ENCODE measurements around the gene ZNF384.
A peak's percentile ranks its signal among the peaks of the same experiment; 100 is the strongest.
"Not testable (repeated sequence)": the region's sequence is repeated elsewhere in the genome, so short reads cannot be mapped to it uniquely, and the experiment has no call there.

The ZNF384 gene

GRCh38 chr12:6688999-6689882 is at the start of gene ZNF384:
TSS of gene ZNF384 (minus strand) at chr12:6689375. CDS start at chr12:6679520, 9,855 bp downstream.
- peak; percentile 100 for DNase-seq
- in situ Hi-C loops (cut with HindIII; ENCODE audit: low pct_ligation_motif_present, low pct_unique_long_range_greater_than_20kb, low sequenced_read_pairs): no loop called here

DNA sequence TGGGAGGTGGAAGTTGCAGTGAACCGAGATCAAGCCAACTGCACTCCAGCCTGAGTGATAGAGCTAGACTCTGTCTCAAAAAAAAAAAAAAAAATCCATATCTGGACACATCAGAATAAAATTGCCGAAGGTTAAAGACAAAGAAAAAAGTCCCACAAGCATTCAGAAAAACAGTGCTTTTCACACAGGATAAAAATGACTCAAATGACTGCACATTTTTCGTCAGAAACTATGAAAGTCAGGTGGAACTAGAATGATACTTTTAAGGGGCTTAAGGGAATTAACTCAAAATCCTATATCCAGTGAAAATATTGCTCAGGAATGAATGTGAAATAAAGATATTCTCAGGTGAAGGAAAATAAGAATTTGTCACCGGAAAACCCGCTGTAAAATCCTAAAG is 47.6 kb upstream of the ZNF384 start:
- no peak for DNase-seq
- in situ Hi-C loops (cut with HindIII; ENCODE audit: low pct_ligation_motif_present, low pct_unique_long_range_greater_than_20kb, low sequenced_read_pairs): no loop called here

DNA sequence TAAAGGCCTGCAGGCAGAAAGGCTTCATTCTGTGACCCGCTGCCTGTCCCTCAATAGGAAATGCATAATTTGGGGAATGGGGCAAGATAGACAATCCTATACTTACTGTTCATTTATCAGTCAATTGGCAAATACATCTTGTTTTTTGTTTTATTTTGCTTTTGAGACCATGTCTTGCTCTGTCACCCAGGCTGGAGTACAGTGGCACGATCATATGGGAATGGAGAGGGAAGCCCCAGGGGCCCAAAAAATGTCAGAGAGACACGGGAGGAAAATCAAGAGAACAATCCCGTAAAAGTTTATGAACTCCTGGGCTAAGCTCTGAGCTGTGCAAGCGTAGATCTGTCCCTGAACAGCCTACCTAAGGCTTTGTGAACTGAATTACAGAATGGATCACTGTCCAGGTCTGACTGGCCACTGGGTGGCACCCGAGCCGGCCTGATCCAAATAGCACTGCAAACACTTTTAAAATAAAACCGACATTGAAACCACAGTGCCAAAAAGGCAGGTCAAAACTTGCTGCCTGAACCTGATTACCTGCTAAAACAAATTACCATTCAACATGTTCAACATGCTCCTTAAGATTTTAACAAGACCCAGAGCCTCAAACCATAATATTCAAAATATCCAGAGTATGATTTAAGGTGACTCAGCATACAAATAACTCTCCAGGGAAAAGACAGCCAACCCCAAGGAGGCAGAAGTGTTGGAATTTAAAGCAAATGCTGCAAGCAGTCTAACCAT is 46.4 kb upstream of the ZNF384 start:
- in situ Hi-C loops (cut with HindIII; ENCODE audit: low pct_ligation_motif_present, low pct_unique_long_range_greater_than_20kb, low sequenced_read_pairs): no loop called here
- peak; percentile 72 for DNase-seq

- in situ Hi-C loops (cut with HindIII; ENCODE audit: low pct_ligation_motif_present, low pct_unique_long_range_greater_than_20kb, low sequenced_read_pairs): no loop called here
- DNase-seq: no peak
Observed at GRCh38 chr12:6734506-6735387, 45.6 kb upstream of the ZNF384 start.

GRCh38 chr12:6730169-6730568 is 41.0 kb upstream of the ZNF384 start:
- in situ Hi-C loops (cut with HindIII; ENCODE audit: low pct_ligation_motif_present, low pct_unique_long_range_greater_than_20kb, low sequenced_read_pairs): no loop called here
- DNase-seq: no peak

DNA sequence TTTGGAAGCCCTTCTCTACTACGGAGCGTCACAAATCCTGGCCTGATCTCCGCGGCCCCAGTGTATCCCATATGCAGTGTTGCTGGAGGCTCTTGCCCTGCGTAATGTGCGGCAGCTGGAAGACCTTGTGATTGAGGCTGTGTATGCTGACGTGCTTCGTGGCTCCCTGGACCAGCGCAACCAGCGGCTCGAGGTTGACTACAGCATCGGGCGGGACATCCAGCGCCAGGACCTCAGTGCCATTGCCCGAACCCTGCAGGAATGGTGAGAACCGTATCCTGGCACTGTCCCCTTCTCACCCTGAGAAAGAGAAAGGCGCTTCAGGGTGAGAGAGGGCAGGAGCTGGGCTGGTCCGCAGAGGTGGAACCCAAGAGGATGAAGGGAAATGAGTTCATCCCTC is 40.0 kb upstream of the ZNF384 start:
- in situ Hi-C loops (cut with HindIII; ENCODE audit: low pct_ligation_motif_present, low pct_unique_long_range_greater_than_20kb, low sequenced_read_pairs): no loop called here
- no peak for DNase-seq

- in situ Hi-C loops (cut with HindIII; ENCODE audit: low pct_ligation_motif_present, low pct_unique_long_range_greater_than_20kb, low sequenced_read_pairs): no loop called here
- DNase-seq: no peak
Observed at GRCh38 chr12:6725350-6725749, 36.2 kb upstream of the ZNF384 start.

GRCh38 chr12:6724409-6724797 is 35.2 kb upstream of the ZNF384 start:
- DNase-seq: peak; percentile 47
- in situ Hi-C loops (cut with HindIII; ENCODE audit: low pct_ligation_motif_present, low pct_unique_long_range_greater_than_20kb, low sequenced_read_pairs): no loop called here

DNA sequence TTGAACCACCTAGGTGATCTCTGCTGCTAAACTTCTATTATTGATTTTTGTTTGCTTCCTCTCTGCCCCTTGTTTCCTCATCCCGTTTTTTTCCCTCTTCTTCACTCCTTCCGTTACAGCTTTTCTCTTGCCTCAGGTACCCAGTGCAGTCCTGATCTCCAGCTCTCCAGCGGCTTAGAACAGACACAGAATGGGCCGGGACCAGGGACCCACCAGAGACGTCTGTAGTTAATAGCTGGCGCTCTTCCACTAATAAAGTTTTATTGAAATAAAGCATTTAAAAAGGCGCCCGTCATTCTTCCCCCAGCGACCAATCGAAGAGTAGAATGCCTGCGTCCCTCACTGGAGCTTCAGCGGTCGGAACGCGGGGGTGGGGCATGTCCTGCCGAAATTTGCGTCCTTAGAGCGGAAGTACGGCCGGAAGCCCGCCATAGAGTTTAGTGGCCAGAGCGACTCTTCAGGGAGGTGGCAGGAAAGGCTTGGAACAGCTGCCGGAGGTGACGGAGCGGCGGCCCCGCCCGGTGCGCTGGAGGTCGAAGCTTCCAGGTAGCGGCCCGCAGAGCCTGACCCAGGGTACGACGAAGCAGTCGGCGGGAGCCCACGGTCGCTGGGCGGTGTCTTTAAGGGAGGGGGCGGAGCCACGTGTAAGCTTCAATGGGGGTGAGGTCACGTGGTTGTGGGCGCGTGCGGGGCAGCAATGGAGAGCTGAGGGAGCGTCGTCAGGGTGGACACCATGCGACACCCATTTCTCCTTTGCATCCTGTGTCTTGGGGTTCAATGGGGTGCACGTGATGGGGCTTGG is 34.6 kb upstream of the ZNF384 start, which contains the start of gene COPS7A:
Gene COPS7A, plus strand, starts transcription at position 440 of the 802 bp plus-strand sequence. CDS start 611 bp downstream, outside the sequence.
- in situ Hi-C loops (cut with HindIII; ENCODE audit: low pct_ligation_motif_present, low pct_unique_long_range_greater_than_20kb, low sequenced_read_pairs): no loop called here
- peak; percentile 100 for DNase-seq

DNA sequence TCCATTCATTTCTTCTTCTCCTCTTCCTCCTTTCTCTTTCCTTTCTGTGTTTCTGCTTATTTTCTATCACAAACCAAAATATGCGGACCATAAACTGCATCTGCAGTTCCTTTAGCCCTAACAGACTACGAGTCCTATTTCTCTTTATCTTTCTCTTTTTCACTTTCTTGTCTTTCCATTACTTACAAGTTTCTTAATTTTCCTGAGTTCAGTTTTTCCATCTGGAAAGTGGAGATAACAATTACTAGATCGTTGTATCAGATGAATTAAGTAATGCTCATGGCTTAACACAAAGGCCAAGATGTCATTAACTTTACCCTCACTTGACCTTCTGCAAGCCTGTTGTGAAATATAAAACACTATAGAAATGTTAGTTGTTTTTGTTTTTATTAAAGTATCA is 33.7 kb upstream of the ZNF384 start:
- in situ Hi-C loops (cut with HindIII; ENCODE audit: low pct_ligation_motif_present, low pct_unique_long_range_greater_than_20kb, low sequenced_read_pairs): no loop called here
- no peak for DNase-seq

DNA sequence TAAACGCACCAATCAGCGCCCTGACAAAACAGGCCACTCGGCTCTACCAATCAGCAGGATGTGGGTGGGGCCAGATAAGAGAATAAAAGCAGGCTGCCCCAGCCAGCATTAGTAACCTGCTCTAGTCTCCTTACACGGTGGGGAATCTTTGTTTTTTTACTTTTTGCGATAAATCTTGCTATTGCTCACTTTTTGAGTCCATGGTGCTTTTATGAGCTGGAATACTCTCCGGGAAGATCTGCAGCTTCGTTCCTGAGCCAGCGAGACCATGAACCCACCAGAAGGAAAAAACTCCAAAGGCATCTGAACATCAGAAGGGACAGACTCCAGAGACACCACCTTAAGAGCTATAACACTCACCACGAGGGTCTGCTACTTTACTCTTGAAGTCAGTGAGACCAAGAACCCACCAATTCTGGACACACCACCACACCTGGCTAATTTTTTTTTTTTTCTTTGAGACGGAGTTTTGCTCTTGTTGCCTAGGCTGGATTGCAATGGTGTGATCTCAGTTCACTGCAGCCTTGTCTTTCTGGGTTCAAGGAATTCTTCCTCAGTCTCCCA is 27.8 kb upstream of the ZNF384 start:
- in situ Hi-C loops (cut with HindIII; ENCODE audit: low pct_ligation_motif_present, low pct_unique_long_range_greater_than_20kb, low sequenced_read_pairs): no loop called here
- no peak for DNase-seq

GRCh38 chr12:6716031-6716873 is 27.1 kb upstream of the ZNF384 start:
- DNase-seq; in situ Hi-C loops (cut with HindIII; ENCODE audit: low pct_ligation_motif_present, low pct_unique_long_range_greater_than_20kb, low sequenced_read_pairs): not testable (repeated sequence)

- in situ Hi-C loops (cut with HindIII; ENCODE audit: low pct_ligation_motif_present, low pct_unique_long_range_greater_than_20kb, low sequenced_read_pairs): no loop called here
- no peak for DNase-seq
Observed at GRCh38 chr12:6708960-6709394, 19.8 kb upstream of the ZNF384 start.

- DNase-seq; in situ Hi-C loops (cut with HindIII; ENCODE audit: low pct_ligation_motif_present, low pct_unique_long_range_greater_than_20kb, low sequenced_read_pairs): not testable (repeated sequence)
Observed at GRCh38 chr12:6708351-6708750, 19.2 kb upstream of the ZNF384 start.

GRCh38 chr12:6703631-6704030 is 14.5 kb upstream of the ZNF384 start:
- no peak for DNase-seq

GRCh38 chr12:6701078-6701768 is 12.0 kb upstream of the ZNF384 start:
- no peak for DNase-seq

More at GRCh38 chr12:6703631-6704030, 14.5 kb upstream of the ZNF384 start:
- in situ Hi-C loops (cut with HindIII; ENCODE audit: low pct_ligation_motif_present, low pct_unique_long_range_greater_than_20kb, low sequenced_read_pairs): no loop called here

More at GRCh38 chr12:6701078-6701768, 12.0 kb upstream of the ZNF384 start:
- in situ Hi-C loops (cut with HindIII; ENCODE audit: low pct_ligation_motif_present, low pct_unique_long_range_greater_than_20kb, low sequenced_read_pairs): no loop called here

Data from ACHN (cell line).